Measurements from ENCODE around the gene PRIMPOL.

DNA sequence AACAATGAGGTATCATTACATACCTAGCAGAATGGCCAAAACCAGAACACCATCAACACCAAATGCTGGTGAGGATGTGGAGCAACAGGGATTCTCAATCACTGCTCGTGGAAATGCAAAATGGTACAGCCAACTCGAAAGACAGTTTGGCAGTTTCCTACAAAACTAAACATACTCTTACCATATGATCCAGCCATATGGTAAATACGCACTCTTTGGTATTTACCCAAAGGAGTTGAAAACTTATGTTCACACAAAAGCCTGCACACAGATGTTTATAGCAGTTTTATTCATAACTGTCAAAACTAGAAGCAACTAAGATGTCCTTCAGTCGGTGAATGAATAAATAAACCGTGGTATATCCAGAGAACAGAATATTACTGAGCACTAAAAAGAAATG lies 8.1 kb upstream of the PRIMPOL start:
- TF ChIP-seq POLR2A (IDR thresholded peaks at IDR 0.05; ENCODE audit: low read length): no peak
- no peak for TF ChIP-seq GATA1 (IDR thresholded peaks at IDR 0.05; ENCODE audit: low read depth, low read length)

Measured in erythroblast (primary cell).